Measurements from ENCODE around the gene TRPV2.
"Not testable (repeated sequence)": the region's sequence is repeated elsewhere in the genome, so short reads cannot be mapped to it uniquely, and the experiment has no call there.

Gene TRPV2

GRCh38 chr17:16435925-16436886 lies 20.8 kb downstream of the TRPV2 start:
- no peak for DNase-seq (ENCODE audit: low spot score)

- DNase-seq (ENCODE audit: low spot score): no peak
These were observed 21.7 kb downstream of the TRPV2 start for GRCh38 chr17:16437083-16437482.

GRCh38 chr17:16438173-16438556 lies 22.8 kb downstream of the TRPV2 start:
- DNase-seq (ENCODE audit: low spot score): no peak

GRCh38 chr17:16438557-16439302 lies 23.4 kb downstream of the TRPV2 start:
- DNase-seq (ENCODE audit: low spot score): peak; percentile 100

GRCh38 chr17:16439303-16439791 lies 24.0 kb downstream of the TRPV2 start:
- DNase-seq (ENCODE audit: low spot score): no peak

- DNase-seq (ENCODE audit: low spot score): no peak
These were observed 24.5 kb downstream of the TRPV2 start for GRCh38 chr17:16439811-16440351.

- DNase-seq (ENCODE audit: low spot score): not testable (repeated sequence)
These were observed 25.0 kb downstream of the TRPV2 start for GRCh38 chr17:16440354-16440753.

GRCh38 chr17:16440901-16441629 lies 25.7 kb downstream of the TRPV2 start:
- no peak for DNase-seq (ENCODE audit: low spot score)

- DNase-seq (ENCODE audit: low spot score): no peak
These were observed 26.8 kb downstream of the TRPV2 start for GRCh38 chr17:16442141-16442540.

- no peak for DNase-seq (ENCODE audit: low spot score)
These were observed 27.5 kb downstream of the TRPV2 start for GRCh38 chr17:16442594-16443510.

GRCh38 chr17:16443511-16444257 lies 28.3 kb downstream of the TRPV2 start:
- DNase-seq (ENCODE audit: low spot score): no peak

- no peak for DNase-seq (ENCODE audit: low spot score)
These were observed 29.0 kb downstream of the TRPV2 start for GRCh38 chr17:16444258-16444886.

- no peak for DNase-seq (ENCODE audit: low spot score)
These were observed 31.1 kb downstream of the TRPV2 start for GRCh38 chr17:16446338-16446983.

- no peak for DNase-seq (ENCODE audit: low spot score)
These were observed 32.3 kb downstream of the TRPV2 start for GRCh38 chr17:16447676-16448075.

GRCh38 chr17:16448490-16448889 lies 33.1 kb downstream of the TRPV2 start:
- DNase-seq (ENCODE audit: low spot score): no peak

- DNase-seq (ENCODE audit: low spot score): no peak
These were observed 33.8 kb downstream of the TRPV2 start for GRCh38 chr17:16449121-16449570.

GRCh38 chr17:16450028-16450427 lies 34.7 kb downstream of the TRPV2 start:
- no peak for DNase-seq (ENCODE audit: low spot score)

GRCh38 chr17:16452268-16452667 lies 36.9 kb downstream of the TRPV2 start:
- DNase-seq (ENCODE audit: low spot score): not testable (repeated sequence)

GRCh38 chr17:16453493-16453851 lies 38.1 kb downstream of the TRPV2 start:
- DNase-seq (ENCODE audit: low spot score): no peak
